BLaER1 treated with 17β-estradiol and CSF1 and Interleukin-3, amounts not matched to agents 10 nM and 100 nM (cell line): ENCODE data around the gene ARVCF.

Experiments used
- H3K27ac ChIP-seq, 11 experiments: shearing (Covaris generic); formaldehyde crosslinking; 2 replicates each; pipeline ENCODE4 v1.8.1; 2022
- H3K27me3 ChIP-seq, 11 experiments: shearing (Covaris generic); formaldehyde crosslinking; 2 replicates each; pipeline ENCODE4 v1.8.1; 2022
- H3K36me3 ChIP-seq, 11 experiments: shearing (Covaris generic); formaldehyde crosslinking; 2 replicates each; pipeline ENCODE4 v1.8.1; 2022
- H3K4me1 ChIP-seq, 10 experiments: shearing (Covaris generic); formaldehyde crosslinking; 2 replicates each; pipeline ENCODE4 v1.8.1; 2022
- H3K4me2 ChIP-seq, 11 experiments: shearing (Covaris generic); formaldehyde crosslinking; 2 replicates each; pipeline ENCODE4 v1.8.1; 2022
- H3K4me3 ChIP-seq, 10 experiments: shearing (Covaris generic); formaldehyde crosslinking; 2 replicates each; pipeline ENCODE4 v1.8.1; 2022
- H3K9ac ChIP-seq, 11 experiments: shearing (Covaris generic); formaldehyde crosslinking; 2 replicates each; pipeline ENCODE4 v1.8.1; 2022
- H3K9me3 ChIP-seq, 11 experiments: shearing (Covaris generic); formaldehyde crosslinking; replicated peaks in 1 of 11; 2 replicates each; pipeline ENCODE4 v1.8.1; 2022
- H4K20me1 ChIP-seq, 11 experiments: shearing (Covaris generic); formaldehyde crosslinking; 2 replicates each; pipeline ENCODE4 v1.8.1; 2022
- Cebpa-rat ChIP-seq, 11 experiments: shearing (Covaris generic); IDR thresholded peaks; 2 replicates each; pipeline ENCODE4 v1.8.1; 2022

ARVCF gene

GRCh38 chr22:19994851-19995610, 21.6 kb downstream of the ARVCF start:
- Histone ChIP-seq H3K4me1 (peaks cover 19 to 83% (median 71%) of the 10 kb centered on the region in 10 experiments), H3K4me2 (peak overlapping the region; percentile 23 to 84 (median 75); a peak in 21 of 22 replicates), H3K9me3 (no peaks in the 10 kb centered on the region), H3K27me3 (peaks cover 0 to 9% (median 0%) of the 10 kb centered on the region in 11 experiments; a peak in 1 of 22 replicates), H3K36me3 (no peaks in the 10 kb centered on the region), H3K27ac (peak overlapping the region in 1 of 11 experiments; percentile 31; a peak in 1 of 22 replicates), H3K4me3 (no peak overlapping the region), H4K20me1 (peaks cover 0 to 19% (median 0%) of the 10 kb centered on the region in 11 experiments; a peak in 4 of 22 replicates), H3K9ac (no peak overlapping the region)
- no peak for TF ChIP-seq Cebpa-rat (IDR thresholded peaks at IDR 0.05)

- Histone ChIP-seq H3K36me3 (no peaks in the 10 kb centered on the region), H3K27me3 (0 out of 22 replicates have a peak, but pooled peaks cover 0 to 9% (median 0%) of the 10 kb centered on the region in 11 experiments), H3K4me2 (no peak overlapping the region), H3K9ac (no peak overlapping the region), H4K20me1 (peaks cover 0 to 20% (median 0%) of the 10 kb centered on the region in 11 experiments; a peak in 3 of 22 replicates), H3K4me1 (peaks cover 19 to 80% (median 62%) of the 10 kb centered on the region in 10 experiments), H3K4me3 (no peak overlapping the region), H3K9me3 (no peaks in the 10 kb centered on the region), H3K27ac (no peak overlapping the region)
- no peak for TF ChIP-seq Cebpa-rat (IDR thresholded peaks at IDR 0.05)
Observed at GRCh38 chr22:19993926-19994325, 22.7 kb downstream of the ARVCF start.

- Histone ChIP-seq H3K4me3 (no peak overlapping the region), H3K36me3 (no peaks in the 10 kb centered on the region), H3K9ac (no peak overlapping the region), H4K20me1 (peaks cover 0 to 21% (median 0%) of the 10 kb centered on the region in 11 experiments; a peak in 3 of 22 replicates), H3K27me3 (0 out of 22 replicates have a peak, but pooled peaks cover 0 to 9% (median 0%) of the 10 kb centered on the region in 11 experiments), H3K9me3 (no peaks in the 10 kb centered on the region), H3K4me2 (peak overlapping the region in 3 of 11 experiments; percentile 55 to 63 (median 56); a peak in 4 of 22 replicates), H3K27ac (no peak overlapping the region), H3K4me1 (peaks cover 9 to 71% (median 52%) of the 10 kb centered on the region in 10 experiments)
- no peak for TF ChIP-seq Cebpa-rat (IDR thresholded peaks at IDR 0.05)
Observed at GRCh38 chr22:19992921-19993355, 23.7 kb downstream of the ARVCF start.

GRCh38 chr22:19992481-19992911, 24.1 kb downstream of the ARVCF start:
- Histone ChIP-seq H3K36me3 (no peaks in the 10 kb centered on the region), H3K4me1 (peaks cover 8 to 66% (median 48%) of the 10 kb centered on the region in 10 experiments), H3K4me3 (no peak overlapping the region), H4K20me1 (peaks cover 0 to 25% (median 0%) of the 10 kb centered on the region in 11 experiments; a peak in 4 of 22 replicates), H3K9ac (no peak overlapping the region), H3K27me3 (0 out of 22 replicates have a peak, but pooled peaks cover 0 to 9% (median 0%) of the 10 kb centered on the region in 11 experiments), H3K4me2 (peak overlapping the region in 7 of 11 experiments; percentile 23 to 63 (median 55); a peak in 9 of 22 replicates), H3K27ac (no peak overlapping the region), H3K9me3 (no peaks in the 10 kb centered on the region)
- TF ChIP-seq Cebpa-rat (IDR thresholded peaks at IDR 0.05): no peak

- 0 out of 22 replicates have a peak, but pooled peaks cover 0 to 4% (median 0%) of the 10 kb centered on the region in 11 experiments for H3K27me3 ChIP-seq
- peaks cover 0 to 27% (median 0%) of the 10 kb centered on the region in 11 experiments; a peak in 6 of 22 replicates for H4K20me1 ChIP-seq
- peak overlapping the region in 1 of 11 experiments; percentile 27; a peak in 2 of 22 replicates for H3K27ac ChIP-seq
- H3K36me3 ChIP-seq: no peaks in the 10 kb centered on the region
- peaks cover 5 to 60% (median 41%) of the 10 kb centered on the region in 10 experiments for H3K4me1 ChIP-seq
- H3K9ac ChIP-seq: peak overlapping the region in 4 of 11 experiments; percentile 6 to 46 (median 26); a peak in 2 of 22 replicates
- H3K4me2 ChIP-seq: peak overlapping the region in 8 of 11 experiments; percentile 9 to 63 (median 46); a peak in 14 of 22 replicates
- no peak for TF ChIP-seq Cebpa-rat (IDR thresholded peaks at IDR 0.05)
- no peak overlapping the region for H3K4me3 ChIP-seq
- H3K9me3 ChIP-seq: no peaks in the 10 kb centered on the region
Observed at GRCh38 chr22:19991645-19992451, 24.8 kb downstream of the ARVCF start.

- Histone ChIP-seq H3K9ac (peak overlapping the region in 4 of 11 experiments; percentile 6 to 46 (median 26); a peak in 2 of 22 replicates), H3K4me2 (peak overlapping the region in 8 of 11 experiments; percentile 9 to 63 (median 46); a peak in 13 of 22 replicates), H3K4me3 (no peak overlapping the region), H4K20me1 (peaks cover 0 to 31% (median 5%) of the 10 kb centered on the region in 11 experiments; a peak in 11 of 22 replicates), H3K36me3 (no peaks in the 10 kb centered on the region), H3K27me3 (no peaks in the 10 kb centered on the region), H3K27ac (no peak overlapping the region; a peak in 2 of 22 replicates), H3K4me1 (peaks cover 2 to 58% (median 41%) of the 10 kb centered on the region in 10 experiments; a peak in 19 of 20 replicates), H3K9me3 (no peaks in the 10 kb centered on the region)
- TF ChIP-seq Cebpa-rat (IDR thresholded peaks at IDR 0.05): no peak
Observed at GRCh38 chr22:19991395-19991644, 25.3 kb downstream of the ARVCF start.

GRCh38 chr22:19990609-19991394, 25.8 kb downstream of the ARVCF start:
- no peak overlapping the region; a peak in 1 of 22 replicates for H3K27ac ChIP-seq

GRCh38 chr22:19990188-19990587, 26.4 kb downstream of the ARVCF start:
- Histone ChIP-seq H3K4me2 (no peak overlapping the region; a peak in 1 of 22 replicates), H4K20me1 (peaks cover 0 to 43% (median 16%) of the 10 kb centered on the region in 11 experiments; a peak in 19 of 22 replicates), H3K36me3 (no peaks in the 10 kb centered on the region), H3K9ac (no peak overlapping the region), H3K4me1 (peaks cover 6 to 58% (median 41%) of the 10 kb centered on the region in 10 experiments; a peak in 19 of 20 replicates), H3K4me3 (no peak overlapping the region), H3K27me3 (no peaks in the 10 kb centered on the region), H3K9me3 (no peaks in the 10 kb centered on the region), H3K27ac (no peak overlapping the region)
- TF ChIP-seq Cebpa-rat (IDR thresholded peaks at IDR 0.05): no peak

More at GRCh38 chr22:19990609-19991394, 25.8 kb downstream of the ARVCF start:
- Histone ChIP-seq H4K20me1 (peaks cover 0 to 37% (median 10%) of the 10 kb centered on the region in 11 experiments; a peak in 18 of 22 replicates), H3K4me2 (peak overlapping the region in 6 of 11 experiments; percentile 23 to 63 (median 47); a peak in 9 of 22 replicates), H3K27me3 (no peaks in the 10 kb centered on the region), H3K4me3 (no peak overlapping the region), H3K9ac (peak overlapping the region in 1 of 11 experiments; percentile 41; a peak in 1 of 22 replicates), H3K36me3 (no peaks in the 10 kb centered on the region), H3K4me1 (peaks cover 6 to 58% (median 41%) of the 10 kb centered on the region in 10 experiments; a peak in 19 of 20 replicates), H3K9me3 (no peaks in the 10 kb centered on the region)
- TF ChIP-seq Cebpa-rat (IDR thresholded peaks at IDR 0.05): no peak
